Central memory CD4-positive, alpha-beta T cell (primary cell): ENCODE data around the gene NKX2-2.

Experiments used
- DNase-seq: peaks from one replicate; pipeline ENCODE4 v3.0.0; 2022
- total RNA-seq, 3 experiments: gene quantifications; one replicate each; lab custom pipeline; 2026; lab: John Stamatoyannopoulos, UW

The NKX2-2 gene
- total RNA-seq = 0 reads per million in 3 experiments

GRCh38 chr20:21513881-21514540, at the start of gene NKX2-2:
Gene NKX2-2, minus strand, starts transcription at chr20:21514064. Its CDS starts 395 bp downstream, at chr20:21513669.
- DNase-seq = no peak

- no peak for DNase-seq
These were observed 48.8 kb upstream of the NKX2-2 start for GRCh38 chr20:21562656-21563055.

GRCh38 chr20:21559305-21559704, 45.4 kb upstream of the NKX2-2 start:
- DNase-seq = peak; percentile 22

GRCh38 chr20:21557241-21558020, 43.6 kb upstream of the NKX2-2 start:
- peak; percentile 53 for DNase-seq

GRCh38 chr20:21556398-21556797, 42.5 kb upstream of the NKX2-2 start:
- DNase-seq = no peak

- DNase-seq = no peak
These were observed 41.7 kb upstream of the NKX2-2 start for GRCh38 chr20:21555470-21556120.

- no peak for DNase-seq
These were observed 41.1 kb upstream of the NKX2-2 start for GRCh38 chr20:21554985-21555384.

GRCh38 chr20:21554376-21554890, 40.6 kb upstream of the NKX2-2 start:
- DNase-seq = no peak

- no peak for DNase-seq
These were observed 36.7 kb upstream of the NKX2-2 start for GRCh38 chr20:21550587-21550986.

- peak; percentile 85 for DNase-seq
These were observed 34.6 kb upstream of the NKX2-2 start for GRCh38 chr20:21548390-21549035.

- no peak for DNase-seq
These were observed 32.5 kb upstream of the NKX2-2 start for GRCh38 chr20:21546355-21546754.

GRCh38 chr20:21539512-21539911, 25.6 kb upstream of the NKX2-2 start:
- no peak for DNase-seq

GRCh38 chr20:21534886-21535285, 21.0 kb upstream of the NKX2-2 start:
- DNase-seq = no peak

- no peak for DNase-seq
These were observed 20.6 kb upstream of the NKX2-2 start for GRCh38 chr20:21534453-21534852.

GRCh38 chr20:21529863-21530262, 16.0 kb upstream of the NKX2-2 start:
- no peak for DNase-seq

GRCh38 chr20:21528870-21529269, 15.0 kb upstream of the NKX2-2 start:
- DNase-seq = no peak

- no peak for DNase-seq
These were observed 14.0 kb upstream of the NKX2-2 start for GRCh38 chr20:21527908-21528307.

- no peak for DNase-seq
These were observed 12.9 kb upstream of the NKX2-2 start for GRCh38 chr20:21526776-21527175.

GRCh38 chr20:21523895-21524294, 10.0 kb upstream of the NKX2-2 start:
- DNase-seq = no peak

GRCh38 chr20:21523281-21523868, 9.5 kb upstream of the NKX2-2 start:
- no peak for DNase-seq

GRCh38 chr20:21522481-21523280, 8.8 kb upstream of the NKX2-2 start:
- no peak for DNase-seq
